Measurements from ENCODE around the gene OR51A2.

DNA sequence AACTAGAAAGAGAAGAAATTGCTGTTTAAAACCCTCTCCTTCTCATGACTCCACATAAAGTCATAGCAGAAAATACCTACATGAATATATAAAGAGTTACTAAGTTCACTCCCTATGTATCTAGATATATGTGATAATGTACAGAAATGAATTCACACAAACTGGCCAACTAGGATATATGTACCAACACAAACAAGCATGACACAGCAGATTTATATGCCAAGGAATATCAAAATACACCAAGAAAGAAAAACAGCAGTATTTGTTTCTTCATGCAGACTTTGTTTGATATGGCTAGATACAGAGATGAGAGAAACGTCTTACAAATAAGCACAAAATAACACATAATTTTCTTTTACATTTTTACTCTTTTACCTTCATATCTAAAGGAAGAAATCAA, 33.2 kb downstream of the OR51A2 start:
- TF ChIP-seq, protein P1, sequence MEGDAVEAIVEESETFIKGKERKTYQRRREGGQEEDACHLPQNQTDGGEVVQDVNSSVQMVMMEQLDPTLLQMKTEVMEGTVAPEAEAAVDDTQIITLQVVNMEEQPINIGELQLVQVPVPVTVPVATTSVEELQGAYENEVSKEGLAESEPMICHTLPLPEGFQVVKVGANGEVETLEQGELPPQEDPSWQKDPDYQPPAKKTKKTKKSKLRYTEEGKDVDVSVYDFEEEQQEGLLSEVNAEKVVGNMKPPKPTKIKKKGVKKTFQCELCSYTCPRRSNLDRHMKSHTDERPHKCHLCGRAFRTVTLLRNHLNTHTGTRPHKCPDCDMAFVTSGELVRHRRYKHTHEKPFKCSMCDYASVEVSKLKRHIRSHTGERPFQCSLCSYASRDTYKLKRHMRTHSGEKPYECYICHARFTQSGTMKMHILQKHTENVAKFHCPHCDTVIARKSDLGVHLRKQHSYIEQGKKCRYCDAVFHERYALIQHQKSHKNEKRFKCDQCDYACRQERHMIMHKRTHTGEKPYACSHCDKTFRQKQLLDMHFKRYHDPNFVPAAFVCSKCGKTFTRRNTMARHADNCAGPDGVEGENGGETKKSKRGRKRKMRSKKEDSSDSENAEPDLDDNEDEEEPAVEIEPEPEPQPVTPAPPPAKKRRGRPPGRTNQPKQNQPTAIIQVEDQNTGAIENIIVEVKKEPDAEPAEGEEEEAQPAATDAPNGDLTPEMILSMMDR (IDR thresholded peaks at IDR 0.05), result no peak
- no peak for TF ChIP-seq POLR2A (IDR thresholded peaks at IDR 0.05)
- no peak for TF ChIP-seq POLR2AphosphoS5 (IDR thresholded peaks at IDR 0.05; ENCODE audit: insufficient read depth in 1 of 2, low read depth in 1 of 2)

Measured in vagina (tissue), 2 donors.